Measurements from ENCODE around the gene GRIN2A. TPM values are rescaled to one million over a fixed set of nuclear protein-coding genes. Genes with fewer than 3 reads are reported as not detected.

The GRIN2A gene
- total RNA-seq, 2 experiments from 2014 or later = not detected

DNA sequence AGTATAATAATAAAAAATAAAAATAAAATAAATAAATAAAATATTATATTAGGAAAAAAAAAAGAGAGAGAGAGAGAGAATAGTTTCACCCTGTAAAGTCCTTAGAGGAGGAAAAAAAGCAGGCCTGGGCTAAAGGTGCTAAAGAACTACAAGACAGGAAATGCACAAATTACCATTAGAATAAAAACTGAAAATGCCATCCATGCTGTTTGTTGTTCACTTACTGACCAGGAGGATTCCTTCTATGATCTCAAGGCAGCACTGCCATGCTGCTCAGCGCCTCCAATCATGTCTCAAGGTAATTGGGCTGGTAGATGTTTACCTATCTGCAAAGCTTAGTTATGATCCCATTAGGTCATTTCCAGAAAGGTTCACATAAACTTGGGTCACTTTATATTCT lies 201.2 kb downstream of the GRIN2A start:
- Mint-ChIP-seq H3K27ac (no peak overlapping the region), H3K4me1 (ENCODE audit: low read depth) (no peaks in the 10 kb centered on the region), H3K4me3 (no peak overlapping the region), H3K36me3 (ENCODE audit: low read depth) (no peaks in the 10 kb centered on the region), H3K27me3 (no peaks in the 10 kb centered on the region), H3K9me3 (peaks cover 1% of the 10 kb centered on the region)
- ChIA-PET POLR2A (no interaction called here), CTCF (no interaction called here)
- TF ChIP-seq, protein P1, sequence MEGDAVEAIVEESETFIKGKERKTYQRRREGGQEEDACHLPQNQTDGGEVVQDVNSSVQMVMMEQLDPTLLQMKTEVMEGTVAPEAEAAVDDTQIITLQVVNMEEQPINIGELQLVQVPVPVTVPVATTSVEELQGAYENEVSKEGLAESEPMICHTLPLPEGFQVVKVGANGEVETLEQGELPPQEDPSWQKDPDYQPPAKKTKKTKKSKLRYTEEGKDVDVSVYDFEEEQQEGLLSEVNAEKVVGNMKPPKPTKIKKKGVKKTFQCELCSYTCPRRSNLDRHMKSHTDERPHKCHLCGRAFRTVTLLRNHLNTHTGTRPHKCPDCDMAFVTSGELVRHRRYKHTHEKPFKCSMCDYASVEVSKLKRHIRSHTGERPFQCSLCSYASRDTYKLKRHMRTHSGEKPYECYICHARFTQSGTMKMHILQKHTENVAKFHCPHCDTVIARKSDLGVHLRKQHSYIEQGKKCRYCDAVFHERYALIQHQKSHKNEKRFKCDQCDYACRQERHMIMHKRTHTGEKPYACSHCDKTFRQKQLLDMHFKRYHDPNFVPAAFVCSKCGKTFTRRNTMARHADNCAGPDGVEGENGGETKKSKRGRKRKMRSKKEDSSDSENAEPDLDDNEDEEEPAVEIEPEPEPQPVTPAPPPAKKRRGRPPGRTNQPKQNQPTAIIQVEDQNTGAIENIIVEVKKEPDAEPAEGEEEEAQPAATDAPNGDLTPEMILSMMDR (IDR thresholded peaks at IDR 0.05) = no peak
- no peak for ATAC-seq
- no peak for DNase-seq
- intact Hi-C loops (cut with micrococcal nuclease) = no loop called here

DNA sequence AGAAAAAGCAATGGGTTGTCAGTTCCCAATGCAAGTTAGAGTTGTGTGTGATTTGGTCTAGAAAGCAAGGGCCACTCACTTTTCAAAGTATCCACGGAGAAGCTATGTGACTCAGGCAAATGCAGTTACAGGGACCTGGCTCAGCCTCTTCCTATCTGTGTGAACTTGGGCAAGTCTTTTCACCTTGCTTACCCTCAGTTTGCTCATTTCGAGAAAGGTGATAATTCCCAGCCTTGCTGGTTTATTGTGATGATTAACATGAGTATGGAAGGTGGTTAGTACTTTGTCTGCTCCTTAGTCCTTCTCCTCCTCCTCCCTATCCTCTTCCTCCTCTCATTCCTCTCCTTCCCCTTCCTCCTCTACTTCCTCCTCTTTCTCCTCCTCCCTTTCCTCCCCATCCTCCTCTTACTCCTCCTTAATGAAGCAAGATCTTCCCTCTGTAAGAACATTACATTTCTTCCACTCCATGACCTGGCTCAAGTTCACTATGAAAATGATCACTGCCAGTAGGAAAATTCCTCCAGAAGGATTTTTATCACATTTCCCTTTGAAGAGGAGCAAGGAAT lies 204.0 kb downstream of the GRIN2A start:
- no peak for DNase-seq
- no peaks in the 10 kb centered on the region for H3K27me3 Mint-ChIP-seq
- TF ChIP-seq, protein P1 (IDR thresholded peaks at IDR 0.05) = no peak
- no peaks in the 10 kb centered on the region for H3K36me3 Mint-ChIP-seq (ENCODE audit: low read depth)
- ChIA-PET POLR2A (no interaction called here), CTCF (no interaction called here)
- no peak overlapping the region for H3K27ac Mint-ChIP-seq
- intact Hi-C loops (cut with micrococcal nuclease) = no loop called here
- H3K4me3 Mint-ChIP-seq = no peak overlapping the region
- no peaks in the 10 kb centered on the region for H3K4me1 Mint-ChIP-seq (ENCODE audit: low read depth)
- no peak for ATAC-seq
- peaks cover 1% of the 10 kb centered on the region for H3K9me3 Mint-ChIP-seq

DNA sequence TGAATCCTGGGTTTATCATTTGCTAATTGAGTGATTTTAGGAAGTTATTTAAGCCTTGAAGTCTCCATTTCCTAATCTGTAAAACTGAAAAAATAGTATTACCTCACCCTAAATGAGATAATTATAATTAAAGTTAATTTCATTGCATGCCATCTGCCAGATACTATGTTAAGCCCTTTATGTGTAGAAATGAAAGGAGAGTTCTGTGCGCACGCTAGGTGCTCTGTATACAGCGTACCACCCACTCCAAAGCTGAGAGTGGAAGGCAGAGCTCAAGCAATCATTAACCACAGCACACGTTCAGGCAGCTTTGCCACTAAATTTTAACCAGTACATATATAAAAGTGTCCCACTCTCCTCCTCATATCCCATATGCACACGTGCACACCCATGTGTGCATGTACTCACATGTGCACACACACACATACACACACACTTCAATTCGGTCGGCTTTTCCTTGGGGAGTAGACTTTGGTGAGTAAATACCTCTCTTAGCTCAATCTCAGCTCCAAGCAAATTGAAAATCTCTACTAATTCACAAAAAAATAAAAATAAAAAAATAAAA lies 204.8 kb downstream of the GRIN2A start:
- ATAC-seq = no peak
- Mint-ChIP-seq H3K4me3 (no peak overlapping the region), H3K9me3 (no peaks in the 10 kb centered on the region), H3K36me3 (ENCODE audit: low read depth) (no peaks in the 10 kb centered on the region), H3K27me3 (peaks cover 2% of the 10 kb centered on the region), H3K27ac (no peak overlapping the region), H3K4me1 (ENCODE audit: low read depth) (no peaks in the 10 kb centered on the region)
- intact Hi-C loops (cut with micrococcal nuclease) = no loop called here
- TF ChIP-seq, protein P1 (IDR thresholded peaks at IDR 0.05) = no peak
- no peak for DNase-seq
- CTCF ChIA-PET = no interaction called here
- POLR2A ChIA-PET = no interaction called here

- Mint-ChIP-seq H3K4me1 (ENCODE audit: low read depth) (no peaks in the 10 kb centered on the region), H3K9me3 (no peaks in the 10 kb centered on the region), H3K27me3 (peaks cover 2% of the 10 kb centered on the region), H3K27ac (no peak overlapping the region), H3K4me3 (no peak overlapping the region), H3K36me3 (ENCODE audit: low read depth) (no peaks in the 10 kb centered on the region)
- intact Hi-C loops (cut with micrococcal nuclease) = no loop called here
- POLR2A ChIA-PET = no interaction called here
- ATAC-seq (no peak), DNase-seq (no peak)
- TF ChIP-seq, protein P1 (IDR thresholded peaks at IDR 0.05) = no peak
- CTCF ChIA-PET = no interaction called here
These were observed 205.6 kb downstream of the GRIN2A start for GRCh38 chr16:9976601-9977000.

DNA sequence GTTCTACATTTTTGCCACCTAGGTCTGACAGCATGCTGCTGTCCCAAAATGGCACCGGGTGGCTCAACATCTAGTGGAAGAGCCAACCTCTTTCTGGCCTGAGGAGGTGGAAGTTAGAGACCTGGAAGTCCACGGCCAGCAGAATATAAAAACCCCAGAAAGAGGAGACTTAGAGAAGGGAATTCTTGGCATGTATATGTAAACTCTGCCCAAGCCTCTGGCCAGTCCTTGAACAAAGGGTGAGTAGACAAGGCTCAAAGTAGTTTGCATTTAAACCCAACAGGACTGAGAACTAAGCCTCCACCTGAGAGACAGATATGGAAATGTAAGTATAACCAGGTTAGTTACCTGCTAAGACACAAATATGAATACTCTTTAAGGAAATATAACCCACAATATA lies 210.3 kb downstream of the GRIN2A start:
- ChIA-PET POLR2A (no interaction called here), CTCF (no interaction called here)
- intact Hi-C loops (cut with micrococcal nuclease) = no loop called here
- ATAC-seq (no peak), DNase-seq (no peak)
- Mint-ChIP-seq H3K27ac (no peak overlapping the region), H3K27me3 (peaks cover 2% of the 10 kb centered on the region), H3K4me1 (ENCODE audit: low read depth) (peaks cover 2% of the 10 kb centered on the region), H3K36me3 (ENCODE audit: low read depth) (no peaks in the 10 kb centered on the region), H3K4me3 (no peak overlapping the region), H3K9me3 (peaks cover 6% of the 10 kb centered on the region)
- TF ChIP-seq, protein P1 (IDR thresholded peaks at IDR 0.05) = no peak

Measured in activated CD8-positive, alpha-beta T cell treated with anti-CD3 and anti-CD28 coated beads for 36 hours (primary cell).